Measurements from ENCODE around the gene TOM1L2. TPM values are rescaled to one million over a fixed set of nuclear protein-coding genes. Genes with fewer than 3 reads are reported as not detected.

The TOM1L2 gene
- total and polyA plus RNA-seq, 12 donors, result 46.4 to 331 (median 273) TPM

GRCh38 chr17:17966399-17966798 lies 5.8 kb downstream of the TOM1L2 start:
- Histone ChIP-seq H3K27ac (no peak overlapping the region), H3K4me1 (peaks cover 4 to 85% (median 43%) of the 10 kb centered on the region in 9 donors), H3K9me3 (no peaks in the 10 kb centered on the region), H3K4me3 (no peak overlapping the region), H3K36me3 (no peaks in the 10 kb centered on the region), H3K27me3 (no peaks in the 10 kb centered on the region)
- ATAC-seq, result no peak
- intact Hi-C loops (cut with DNase I), result loop anchor here in 2 of 10 donors (5.0 to 10.0 kb wide), 2 partner anchors 44 to 82 kb away; no protein-coding TSS in a partner anchor
- WGBS, 2 donors, result 80 to 81% methylated on average over 3 of the region's 3 CpGs
- no peak for DNase-seq
- no peak for TF ChIP-seq CTCF (IDR thresholded peaks at IDR 0.05)

GRCh38 chr17:17965152-17965721 lies 7.0 kb downstream of the TOM1L2 start:
- Histone ChIP-seq H3K36me3 (no peaks in the 10 kb centered on the region), H3K9me3 (no peaks in the 10 kb centered on the region), H3K4me1 (peaks cover 4 to 79% (median 36%) of the 10 kb centered on the region in 9 donors), H3K27me3 (no peaks in the 10 kb centered on the region), H3K27ac (no peak overlapping the region), H3K4me3 (no peak overlapping the region)
- DNase-seq (no peak), ATAC-seq (no peak)
- 87 to 91% methylated on average over 2 of the region's 2 CpGs for WGBS, 2 donors
- intact Hi-C loops (cut with DNase I), result loop anchor here in 2 of 10 donors (5.0 to 10.0 kb wide), 2 partner anchors 43 to 80 kb away; no protein-coding TSS in a partner anchor
- TF ChIP-seq CTCF (IDR thresholded peaks at IDR 0.05), result no peak

GRCh38 chr17:17964710-17965109 lies 7.5 kb downstream of the TOM1L2 start:
- 68 to 76% methylated on average over 4 of the region's 4 CpGs for WGBS, 2 donors

More at GRCh38 chr17:17964710-17965109, 7.5 kb downstream of the TOM1L2 start:
- intact Hi-C loops (cut with DNase I), result loop anchor here in 2 of 10 donors (5.0 to 10.0 kb wide), 2 partner anchors 42 to 80 kb away; no protein-coding TSS in a partner anchor
- no peaks in the 10 kb centered on the region for H3K36me3 ChIP-seq
- TF ChIP-seq CTCF (IDR thresholded peaks at IDR 0.05), result no peak
- no peaks in the 10 kb centered on the region for H3K27me3 ChIP-seq
- peaks cover 7 to 79% (median 40%) of the 10 kb centered on the region in 9 donors for H3K4me1 ChIP-seq
- H3K27ac ChIP-seq, result peak overlapping the region in 1 of 10 donors; percentile 36
- no peak for DNase-seq
- H3K4me3 ChIP-seq, result no peak overlapping the region
- H3K9me3 ChIP-seq, result no peaks in the 10 kb centered on the region
- peak in 1 of 8 donors; percentile 19 for ATAC-seq

Data from heart right ventricle (tissue), 16 donors.